Activated CD8-positive, alpha-beta memory T cell treated with anti-CD3 and anti-CD28 coated beads for 36 hours (primary cell): ENCODE results near the gene SLC35E1. TPM values are rescaled to one million over a fixed set of nuclear protein-coding genes. Genes with fewer than 3 reads are reported as not detected.

ENCODE experiments used
- CTCF ChIA-PET: fragments of 350-600 bp; sonication (Branson Sonifier 250); formaldehyde crosslinking; loops from one replicate; lab custom pipeline; 2021; ENCODE audit warnings: antibody characterized with exemption; lab: Charles Lee
- POLR2A ChIA-PET: fragments of 350-600 bp; sonication (Branson Sonifier 250); formaldehyde crosslinking; loops from one replicate; lab custom pipeline; 2021; ENCODE audit warnings: antibody characterized with exemption; lab: Charles Lee
- total RNA-seq, 2 experiments: library from RNA; stranded (reverse); gene quantifications; one replicate each; pipeline ENCODE4 v1.2.3, GENCODE V29; 2021

SLC35E1 gene
- total RNA-seq, 2 experiments from 2014 or later: 54.3 to 56.1 TPM

- ChIA-PET CTCF (interaction anchor here (0.9 kb wide), 1 partner anchor 28 kb away, joined by 3 read pairs; no protein-coding TSS in a partner anchor), POLR2A (interaction anchor here (0.6 kb wide), 1 partner anchor 92 kb away, joined by 3 read pairs; no protein-coding TSS in a partner anchor)
Measured at GRCh38 chr19:16601378-16602052, 29.3 kb upstream of the SLC35E1 start.

- POLR2A ChIA-PET: interaction anchor here (0.6 kb wide), 1 partner anchor 92 kb away, joined by 3 read pairs; no protein-coding TSS in a partner anchor
- CTCF ChIA-PET: interaction anchor here (0.9 kb wide), 1 partner anchor 27 kb away, joined by 3 read pairs; no protein-coding TSS in a partner anchor
Measured at GRCh38 chr19:16600824-16601223, 28.6 kb upstream of the SLC35E1 start.

- ChIA-PET POLR2A (no interaction called here), CTCF (no interaction called here)
Measured at GRCh38 chr19:16599655-16600346, 27.6 kb upstream of the SLC35E1 start.

- ChIA-PET CTCF (no interaction called here), POLR2A (no interaction called here)
Measured at GRCh38 chr19:16598848-16599247, 26.6 kb upstream of the SLC35E1 start.

DNA sequence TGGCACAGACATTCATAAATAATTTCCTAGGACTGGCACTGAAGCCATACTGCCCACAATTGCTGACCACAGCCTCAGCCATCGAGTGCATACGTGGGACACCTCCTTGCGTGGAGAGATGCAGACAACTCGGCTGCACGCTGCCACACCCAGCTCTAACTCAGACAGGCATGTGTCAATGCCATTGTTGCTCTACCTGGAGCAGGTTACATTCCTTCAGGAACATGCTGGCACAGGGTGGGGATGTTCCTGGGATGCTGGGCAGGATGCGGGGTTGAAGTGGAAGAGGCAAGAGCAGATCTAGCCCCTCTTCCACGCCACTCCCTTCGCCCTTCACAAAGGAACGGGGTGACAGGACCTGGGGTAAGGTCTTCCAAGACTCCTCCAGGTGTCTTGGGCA lies 24.2 kb upstream of the SLC35E1 start:
- ChIA-PET CTCF (no interaction called here), POLR2A (no interaction called here)

DNA sequence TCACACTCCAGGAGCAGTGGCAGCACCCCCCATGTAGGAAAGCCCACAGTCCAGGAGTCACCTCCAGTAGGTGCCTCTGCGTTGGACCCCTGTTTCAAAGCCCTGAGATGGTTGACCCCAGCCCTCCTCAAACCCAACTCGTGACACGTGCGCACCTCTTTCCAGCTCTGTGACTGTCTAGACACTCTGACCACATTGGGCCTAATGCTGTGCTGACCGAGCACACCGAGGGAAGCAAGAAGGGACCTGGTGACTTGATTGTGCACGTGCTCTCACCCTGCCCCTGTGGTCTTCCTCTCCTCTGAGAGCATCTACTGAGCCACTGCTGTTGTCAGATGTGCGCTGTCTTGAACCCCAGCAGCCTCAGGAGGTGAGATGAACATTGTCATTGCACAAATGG lies 22.9 kb upstream of the SLC35E1 start:
- CTCF ChIA-PET: no interaction called here
- POLR2A ChIA-PET: no interaction called here

DNA sequence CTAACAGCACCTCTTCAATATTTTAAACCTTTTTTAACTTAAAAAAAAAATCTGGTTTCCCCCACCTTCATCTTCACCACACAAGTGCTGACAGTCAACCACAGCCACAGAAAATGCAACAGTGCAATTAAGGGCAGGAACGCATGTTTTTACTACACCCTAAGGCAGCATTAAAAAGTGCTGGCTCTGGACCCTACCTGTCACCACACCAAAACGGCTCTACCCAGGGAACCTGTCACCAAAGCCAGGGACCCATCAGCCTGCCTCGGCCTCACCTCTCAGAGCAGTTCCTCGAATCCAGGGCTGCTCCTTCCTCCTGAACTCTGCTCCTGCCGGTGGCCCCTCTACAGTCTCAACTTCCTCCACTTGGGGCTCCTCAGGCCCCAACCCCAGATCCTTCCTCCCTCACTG lies 22.5 kb upstream of the SLC35E1 start:
- CTCF ChIA-PET: no interaction called here

GRCh38 chr19:16594131-16594586 lies 21.9 kb upstream of the SLC35E1 start:
- ChIA-PET CTCF (no interaction called here), POLR2A (no interaction called here)

More for the DNA sequence above, 22.5 kb upstream of the SLC35E1 start:
- POLR2A ChIA-PET: no interaction called here

GRCh38 chr19:16593181-16593580 lies 21.0 kb upstream of the SLC35E1 start:
- ChIA-PET CTCF (no interaction called here), POLR2A (no interaction called here)

DNA sequence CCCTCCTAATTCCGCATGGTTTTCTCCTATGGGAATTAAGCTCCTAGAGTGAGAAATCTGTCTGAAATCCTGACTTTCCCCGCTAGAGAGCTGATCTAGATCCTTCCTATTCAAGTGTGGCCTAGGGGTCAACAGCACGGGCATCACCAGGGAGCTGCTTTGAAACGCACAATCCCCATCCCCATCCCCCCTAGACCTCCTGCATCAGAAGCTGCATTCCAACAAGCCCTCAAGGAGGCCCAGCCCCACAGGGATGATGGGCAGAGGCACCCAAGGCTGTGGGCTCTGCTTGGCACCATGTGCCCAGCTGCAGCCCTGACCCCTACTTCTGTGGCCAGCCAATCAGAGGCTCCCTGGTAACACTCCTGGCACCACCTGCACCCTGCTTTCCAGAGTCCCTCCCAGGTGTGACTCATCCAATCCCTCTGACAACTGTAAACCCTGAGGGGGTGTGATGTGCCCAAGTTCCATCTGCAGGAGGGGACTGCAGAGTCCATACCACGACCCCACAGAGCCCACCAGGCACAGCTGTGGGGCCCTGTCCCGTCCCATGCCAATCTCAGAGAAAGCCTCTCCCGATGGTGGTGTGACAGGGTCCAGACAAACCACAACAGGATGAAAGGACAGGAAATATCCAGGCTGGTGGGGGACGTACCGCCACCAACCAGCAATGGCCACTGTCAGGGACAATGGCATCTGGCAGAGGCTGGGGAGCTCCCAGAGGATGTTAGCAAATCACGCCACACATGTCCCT lies 19.8 kb upstream of the SLC35E1 start:
- POLR2A ChIA-PET: no interaction called here
- CTCF ChIA-PET: interaction anchor here (1.3 kb wide), 1 partner anchor 36 kb away, joined by 3 read pairs; the partner anchor contains the start of gene MED26

GRCh38 chr19:16590876-16591802 lies 18.9 kb upstream of the SLC35E1 start:
- POLR2A ChIA-PET: no interaction called here

DNA sequence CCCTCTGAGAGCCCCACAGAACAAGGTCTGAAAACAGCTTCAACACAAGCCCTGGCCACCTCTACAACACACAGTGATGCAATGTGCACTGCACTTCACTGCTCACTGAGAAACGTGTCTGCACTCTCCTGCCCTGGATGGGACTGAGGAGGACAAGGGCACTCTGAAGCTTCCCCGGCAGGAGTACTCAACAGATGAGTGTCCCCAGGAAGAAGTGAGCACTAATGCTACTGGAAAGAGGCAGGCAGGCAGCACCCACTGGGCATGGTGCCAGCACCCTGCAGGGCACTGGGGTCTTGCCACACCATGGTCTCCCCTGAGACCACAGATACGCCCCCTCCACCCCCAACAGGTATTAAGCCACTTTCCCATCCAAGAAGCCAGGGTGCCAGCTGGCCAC lies 17.7 kb upstream of the SLC35E1 start:
- POLR2A ChIA-PET: interaction anchor here (1.2 kb wide), 1 partner anchor 16 kb away, joined by 4 read pairs; no protein-coding TSS in a partner anchor

More at GRCh38 chr19:16590876-16591802, 18.9 kb upstream of the SLC35E1 start:
- CTCF ChIA-PET: interaction anchor here (1.3 kb wide), 1 partner anchor 36 kb away, joined by 3 read pairs; the partner anchor contains the start of gene MED26

DNA sequence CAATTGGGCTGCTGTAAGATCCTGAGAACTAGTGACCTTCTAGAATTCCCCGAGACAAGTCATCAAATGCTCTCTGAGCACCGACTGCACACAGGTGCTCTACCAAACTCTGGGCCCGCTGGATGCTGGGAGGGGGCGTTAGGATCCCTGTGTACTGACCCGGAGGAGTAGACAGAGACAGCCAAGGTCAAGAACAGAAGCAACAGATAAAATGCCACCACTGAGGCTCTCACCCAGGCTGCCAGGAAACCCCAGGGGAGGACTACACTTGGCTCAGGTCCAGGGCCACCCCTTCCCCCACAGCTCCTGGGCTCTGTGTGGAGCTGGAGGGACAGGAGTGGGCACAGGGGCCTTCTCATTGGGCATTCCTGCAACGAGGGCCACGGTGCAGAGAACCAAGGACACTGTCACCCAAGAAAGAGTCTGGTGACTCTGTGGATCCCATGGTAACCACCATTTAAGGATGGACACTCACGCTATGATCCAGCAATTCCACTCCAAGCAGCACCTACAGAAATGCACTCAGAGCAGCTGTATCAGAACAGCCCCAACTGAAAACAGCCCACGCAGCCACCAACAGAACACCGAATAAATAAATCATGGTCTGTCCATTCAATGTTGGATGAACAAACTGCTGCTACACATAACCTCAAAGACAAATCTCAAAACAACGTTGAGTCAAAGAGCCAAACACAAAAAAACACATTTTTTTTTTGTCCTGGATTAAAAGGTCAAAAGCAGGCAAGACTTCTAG lies 16.8 kb upstream of the SLC35E1 start:
- POLR2A ChIA-PET: interaction anchor here (0.6 to 2.0 kb wide), 3 partner anchors 12 to 20 kb away, joined by 3 to 10 read pairs (median 4); no protein-coding TSS in a partner anchor
- CTCF ChIA-PET: interaction anchor here (0.8 to 1.4 kb wide), 3 partner anchors 15 to 46 kb away, joined by 3 to 4 read pairs (median 3); partner anchors contain the start of gene MED26

More for the DNA sequence above, 17.7 kb upstream of the SLC35E1 start:
- CTCF ChIA-PET: interaction anchor here (0.6 to 1.2 kb wide), 2 partner anchors 44 to 47 kb away, joined by 3 read pairs; no protein-coding TSS in a partner anchor

- POLR2A ChIA-PET: interaction anchor here (0.6 to 2.0 kb wide), 7 partner anchors 11 to 403 kb away, joined by 3 to 14 read pairs (median 4); partner anchors contain the start of genes FAM32A and MED26
- CTCF ChIA-PET: interaction anchor here (0.6 to 1.4 kb wide), 4 partner anchors 14 to 170 kb away, joined by 3 to 4 read pairs (median 4); no protein-coding TSS in a partner anchor
Measured at GRCh38 chr19:16587833-16588823, 15.9 kb upstream of the SLC35E1 start.

DNA sequence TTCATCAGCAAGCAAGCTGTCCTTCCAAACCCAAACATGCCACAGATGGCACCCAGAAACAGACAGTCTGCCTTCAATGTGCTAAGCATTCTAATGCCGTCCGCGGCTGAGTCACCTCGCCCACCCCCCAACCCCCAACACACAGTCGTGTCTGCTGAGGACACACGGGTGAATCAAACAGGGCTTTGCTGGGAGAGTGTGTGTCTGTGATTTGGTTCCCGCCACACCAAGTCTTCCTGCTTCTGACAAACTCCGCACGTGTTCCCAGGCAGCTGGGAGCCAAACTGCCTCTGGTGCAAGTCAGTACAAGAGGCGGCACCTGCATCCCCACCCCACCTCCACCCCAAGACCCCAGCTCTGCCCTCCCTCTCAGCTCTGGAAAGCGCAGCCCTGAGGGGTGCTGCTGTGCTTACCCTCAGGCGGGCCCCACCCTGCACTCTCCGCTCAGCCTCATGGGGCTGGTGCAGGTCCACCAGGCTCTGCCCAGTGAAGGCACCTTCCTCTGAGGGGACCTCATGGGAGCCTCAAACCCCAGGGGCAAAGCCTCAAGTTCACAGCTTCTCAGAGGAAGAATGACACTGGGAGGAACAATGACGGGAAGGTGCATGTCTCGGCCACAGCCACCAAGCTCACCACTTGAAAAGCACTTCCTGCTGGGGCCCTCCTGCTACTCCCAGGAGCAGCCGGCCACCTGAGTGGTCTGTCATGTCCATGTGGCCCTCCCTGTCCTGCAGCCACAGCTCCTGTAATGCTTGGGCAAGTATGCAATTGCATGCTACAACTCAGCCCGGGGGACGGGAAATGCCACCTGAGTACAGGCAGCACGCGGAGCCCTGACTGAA lies 15.0 kb upstream of the SLC35E1 start:
- CTCF ChIA-PET: interaction anchor here (0.6 to 1.4 kb wide), 5 partner anchors 13 to 169 kb away, joined by 3 to 4 read pairs (median 4); no protein-coding TSS in a partner anchor
- POLR2A ChIA-PET: interaction anchor here (0.6 to 2.0 kb wide), 7 partner anchors 10 to 402 kb away, joined by 3 to 14 read pairs (median 4); partner anchors contain the start of genes FAM32A and MED26
